Erythroblast (primary cell): ENCODE results near the gene SLC9A5.

Experiments
- GATA1 ChIP-seq: IDR thresholded peaks from 2 replicates; pipeline ENCODE4 v1.6.1; 2011; ENCODE audit warnings: low read depth, mild to moderate bottlenecking, control low read depth, low read length, moderate library complexity
- POLR2A ChIP-seq: IDR thresholded peaks from 2 replicates; pipeline ENCODE4 v1.6.1; 2011; ENCODE audit warnings: mild to moderate bottlenecking, low read length

DNA sequence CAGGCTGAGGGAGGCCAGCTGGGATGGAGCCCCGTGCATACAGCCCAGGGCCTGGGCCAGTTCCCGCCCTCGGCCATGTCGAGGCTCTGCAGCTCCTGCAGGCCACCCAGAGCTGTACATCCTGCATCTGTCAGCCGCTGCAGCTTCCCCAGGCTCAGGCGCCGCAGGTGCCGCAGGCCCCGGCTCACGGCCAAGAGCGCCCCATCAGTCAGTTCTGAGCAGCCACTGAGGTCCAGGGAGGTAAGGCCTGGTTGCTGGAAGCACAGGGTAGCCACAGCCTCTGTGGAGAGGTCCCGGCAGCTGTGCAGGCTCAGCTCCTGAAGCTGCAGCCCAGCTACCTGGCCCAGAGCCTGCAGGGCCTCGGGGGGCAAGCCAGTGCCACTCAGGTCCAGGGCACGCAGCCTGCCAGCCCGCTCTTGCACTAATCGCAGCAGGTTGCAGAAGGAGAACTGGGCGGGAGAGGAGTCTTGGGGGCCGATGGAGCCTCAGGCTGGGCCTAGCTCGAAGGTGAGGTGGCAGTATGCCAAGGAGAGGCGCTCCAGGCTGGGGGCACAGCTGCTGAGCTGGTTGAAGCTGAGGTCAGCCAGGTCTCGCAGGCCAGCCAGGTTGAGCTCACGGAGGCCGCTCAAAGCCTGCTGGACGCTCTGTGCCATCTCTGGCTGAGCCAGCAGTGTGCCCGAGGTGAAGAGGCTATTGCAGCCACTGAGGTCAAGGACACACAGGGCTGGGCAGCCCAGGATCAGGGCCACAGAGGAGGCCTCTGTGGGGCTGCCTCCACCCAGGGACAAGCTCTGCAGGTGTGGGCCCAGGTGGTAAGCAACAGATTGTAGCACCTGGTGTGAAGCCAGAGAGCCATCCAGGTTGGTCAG, 38.5 kb upstream of the SLC9A5 start:
- TF ChIP-seq POLR2A (no peak), GATA1 (no peak)
